HuH-7 (cell line): ENCODE results near the gene CCDC88C.
"Not testable (repeated sequence)": the region's sequence is repeated elsewhere in the genome, so short reads cannot be mapped to it uniquely, and the experiment has no call there.

Experiments
- DNase-seq: peaks from one replicate; pipeline ENCODE4 v3.0.0; 2011; ENCODE audit warnings: low spot score

CCDC88C gene, protein sequence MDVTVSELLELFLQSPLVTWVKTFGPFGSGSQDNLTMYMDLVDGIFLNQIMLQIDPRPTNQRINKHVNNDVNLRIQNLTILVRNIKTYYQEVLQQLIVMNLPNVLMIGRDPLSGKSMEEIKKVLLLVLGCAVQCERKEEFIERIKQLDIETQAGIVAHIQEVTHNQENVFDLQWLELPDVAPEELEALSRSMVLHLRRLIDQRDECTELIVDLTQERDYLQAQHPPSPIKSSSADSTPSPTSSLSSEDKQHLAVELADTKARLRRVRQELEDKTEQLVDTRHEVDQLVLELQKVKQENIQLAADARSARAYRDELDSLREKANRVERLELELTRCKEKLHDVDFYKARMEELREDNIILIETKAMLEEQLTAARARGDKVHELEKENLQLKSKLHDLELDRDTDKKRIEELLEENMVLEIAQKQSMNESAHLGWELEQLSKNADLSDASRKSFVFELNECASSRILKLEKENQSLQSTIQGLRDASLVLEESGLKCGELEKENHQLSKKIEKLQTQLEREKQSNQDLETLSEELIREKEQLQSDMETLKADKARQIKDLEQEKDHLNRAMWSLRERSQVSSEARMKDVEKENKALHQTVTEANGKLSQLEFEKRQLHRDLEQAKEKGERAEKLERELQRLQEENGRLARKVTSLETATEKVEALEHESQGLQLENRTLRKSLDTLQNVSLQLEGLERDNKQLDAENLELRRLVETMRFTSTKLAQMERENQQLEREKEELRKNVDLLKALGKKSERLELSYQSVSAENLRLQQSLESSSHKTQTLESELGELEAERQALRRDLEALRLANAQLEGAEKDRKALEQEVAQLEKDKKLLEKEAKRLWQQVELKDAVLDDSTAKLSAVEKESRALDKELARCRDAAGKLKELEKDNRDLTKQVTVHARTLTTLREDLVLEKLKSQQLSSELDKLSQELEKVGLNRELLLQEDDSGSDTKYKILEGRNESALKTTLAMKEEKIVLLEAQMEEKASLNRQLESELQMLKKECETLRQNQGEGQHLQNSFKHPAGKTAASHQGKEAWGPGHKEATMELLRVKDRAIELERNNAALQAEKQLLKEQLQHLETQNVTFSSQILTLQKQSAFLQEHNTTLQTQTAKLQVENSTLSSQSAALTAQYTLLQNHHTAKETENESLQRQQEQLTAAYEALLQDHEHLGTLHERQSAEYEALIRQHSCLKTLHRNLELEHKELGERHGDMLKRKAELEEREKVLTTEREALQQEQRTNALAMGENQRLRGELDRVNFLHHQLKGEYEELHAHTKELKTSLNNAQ (N-terminal part only)

DNA sequence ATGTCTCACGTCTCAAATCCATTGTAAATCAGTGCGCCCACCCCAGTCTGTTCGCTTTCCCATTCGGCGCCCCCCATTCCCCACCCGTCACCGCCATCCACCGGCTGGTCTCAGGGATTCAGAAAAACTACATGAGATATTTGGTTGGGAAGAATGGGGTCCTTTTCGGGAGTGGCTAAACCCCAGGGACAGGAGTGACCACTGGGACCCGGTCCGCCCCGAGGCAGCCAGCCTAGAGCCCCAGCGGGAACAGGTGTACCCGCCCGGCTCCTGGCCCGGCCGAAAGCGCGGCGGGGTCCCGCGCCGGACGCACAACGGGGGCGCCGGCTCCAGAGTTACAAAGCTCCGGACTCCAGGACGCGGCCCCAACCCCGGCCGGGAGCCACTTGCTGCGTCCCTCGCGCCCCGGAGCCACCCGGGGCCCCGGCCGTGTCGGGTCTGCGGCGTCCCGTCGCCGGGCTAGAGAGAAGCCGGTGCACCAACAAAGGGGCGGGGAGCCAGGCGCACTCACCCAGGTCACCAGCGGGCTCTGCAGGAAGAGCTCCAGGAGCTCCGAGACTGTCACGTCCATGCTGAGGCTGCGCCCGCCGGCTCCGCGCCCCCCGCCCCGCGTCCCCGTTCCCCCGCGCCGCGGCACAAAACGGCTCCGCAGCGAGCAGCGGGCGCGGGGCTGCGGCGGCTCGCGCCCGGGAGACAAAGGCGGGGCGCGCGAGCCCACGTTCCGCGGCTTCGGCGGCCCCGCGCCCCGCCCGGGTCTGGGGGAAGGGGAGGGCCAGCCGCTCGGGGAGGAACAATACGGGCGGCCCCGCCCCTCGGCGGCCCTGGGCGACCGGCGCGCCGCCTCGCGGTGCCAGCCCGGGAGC lies at the start of gene CCDC88C:
CCDC88C (minus strand) TSS at position 701 of the 863 bp plus-strand sequence; CDS start at position 571, 130 bp downstream.
- no peak for DNase-seq

DNA sequence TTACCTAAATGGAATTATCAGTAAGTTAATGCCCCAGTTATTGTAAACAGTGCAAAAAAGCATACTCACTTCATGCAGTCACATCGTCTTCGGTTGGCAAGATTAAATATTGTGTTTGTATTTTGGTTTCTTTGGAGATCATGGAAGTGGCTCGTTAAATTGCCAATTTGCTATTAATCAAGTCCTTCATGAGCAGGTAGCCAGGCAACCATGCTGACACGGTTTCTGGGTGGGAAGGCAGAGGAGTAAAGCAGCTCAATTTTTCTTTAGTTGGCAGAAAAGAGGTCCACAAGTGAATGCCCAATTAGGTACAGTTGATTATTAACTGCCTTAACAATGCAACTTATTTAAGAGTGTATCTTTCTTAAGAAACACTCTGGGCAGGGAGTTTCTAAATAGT lies 48.6 kb upstream of the CCDC88C start:
- DNase-seq, result no peak

DNA sequence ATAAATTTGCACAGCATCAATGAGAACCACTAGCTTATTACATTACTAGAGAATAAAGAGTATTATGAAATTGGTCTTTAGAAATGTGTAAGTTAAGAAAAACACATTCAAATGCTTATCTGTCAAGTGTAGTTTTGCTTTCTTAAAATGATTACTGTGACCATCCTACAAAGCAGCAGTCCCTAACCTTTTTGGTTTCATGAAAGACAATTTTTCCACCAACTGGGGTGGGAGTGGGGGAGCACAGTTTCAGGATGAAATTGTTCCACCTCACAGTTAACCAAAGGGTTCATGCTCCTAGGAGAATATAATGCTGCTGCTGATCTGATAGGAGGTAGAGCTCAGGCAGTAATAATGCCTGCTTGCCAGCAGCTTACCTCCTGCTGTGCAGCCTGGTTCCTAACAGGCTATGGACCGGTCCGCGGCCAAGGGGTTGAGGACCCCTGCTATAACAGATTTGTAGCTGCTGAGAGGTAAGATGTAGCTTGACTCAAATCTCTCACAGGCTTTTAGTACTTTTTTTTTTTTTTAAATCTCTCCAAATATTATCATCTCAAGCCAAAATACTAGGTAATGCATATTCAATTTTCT lies 47.1 kb upstream of the CCDC88C start:
- no peak for DNase-seq

DNA sequence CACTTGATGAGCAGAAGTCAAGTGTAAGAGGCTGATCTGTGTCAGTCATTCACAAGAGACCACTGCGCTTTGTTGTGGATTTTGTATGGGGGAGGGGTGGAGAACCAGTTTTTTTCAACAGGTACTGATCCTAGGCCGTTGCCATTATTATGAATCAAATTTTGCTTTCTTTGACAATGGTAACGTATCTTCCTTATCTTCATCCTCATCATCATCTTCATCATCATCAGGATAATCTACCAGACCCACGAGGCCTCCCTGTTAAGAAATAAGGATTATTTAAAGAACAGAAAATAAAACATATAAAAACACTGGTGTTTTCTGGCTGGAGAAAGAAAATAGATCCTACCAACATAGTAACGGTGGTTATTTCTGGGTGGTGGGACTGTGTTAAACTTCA lies 41.0 kb upstream of the CCDC88C start:
- DNase-seq, result no peak

DNA sequence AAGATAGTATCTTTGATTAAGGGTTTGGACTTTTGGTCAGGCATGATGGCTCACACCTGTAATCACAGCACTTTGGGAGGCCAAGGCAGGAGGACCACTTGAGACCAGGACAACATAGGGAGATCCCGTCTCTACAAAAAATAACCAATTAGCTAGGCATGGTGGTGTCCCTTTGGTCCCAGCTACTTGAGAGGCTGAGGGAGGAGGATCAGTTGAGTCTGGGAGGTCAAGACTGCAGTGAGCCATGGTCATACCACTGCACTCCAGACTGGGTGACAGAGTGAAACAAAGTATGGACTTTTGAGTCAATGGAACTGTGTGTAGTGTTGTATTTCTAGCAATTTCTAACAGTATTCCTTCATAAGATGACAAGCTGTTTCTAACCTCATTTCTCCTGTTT lies 38.7 kb upstream of the CCDC88C start:
- no peak for DNase-seq

- DNase-seq, result no peak
These were observed 37.0 kb upstream of the CCDC88C start for GRCh38 chr14:91454580-91454979.

DNA sequence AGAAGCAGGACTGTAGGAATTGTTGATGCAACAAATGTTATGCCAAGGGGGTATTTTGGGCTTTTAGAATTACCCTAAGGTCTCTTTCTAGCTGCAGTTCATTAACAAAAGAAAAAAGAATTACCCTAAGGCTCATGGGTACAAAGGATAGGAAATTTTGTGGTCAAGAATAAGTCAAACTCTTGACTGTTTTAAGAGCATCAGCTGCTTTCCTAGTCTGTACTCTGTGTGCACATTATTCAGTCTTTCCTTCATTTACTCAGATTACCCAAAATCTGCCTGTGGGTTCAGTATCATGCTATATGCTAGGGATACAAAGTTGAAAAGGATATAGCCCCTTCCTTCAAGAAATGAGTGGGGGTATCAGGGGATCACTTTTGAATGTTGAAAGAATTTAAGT lies 36.5 kb upstream of the CCDC88C start:
- DNase-seq, result no peak

- no peak for DNase-seq
These were observed 36.1 kb upstream of the CCDC88C start for GRCh38 chr14:91453744-91454143.

DNA sequence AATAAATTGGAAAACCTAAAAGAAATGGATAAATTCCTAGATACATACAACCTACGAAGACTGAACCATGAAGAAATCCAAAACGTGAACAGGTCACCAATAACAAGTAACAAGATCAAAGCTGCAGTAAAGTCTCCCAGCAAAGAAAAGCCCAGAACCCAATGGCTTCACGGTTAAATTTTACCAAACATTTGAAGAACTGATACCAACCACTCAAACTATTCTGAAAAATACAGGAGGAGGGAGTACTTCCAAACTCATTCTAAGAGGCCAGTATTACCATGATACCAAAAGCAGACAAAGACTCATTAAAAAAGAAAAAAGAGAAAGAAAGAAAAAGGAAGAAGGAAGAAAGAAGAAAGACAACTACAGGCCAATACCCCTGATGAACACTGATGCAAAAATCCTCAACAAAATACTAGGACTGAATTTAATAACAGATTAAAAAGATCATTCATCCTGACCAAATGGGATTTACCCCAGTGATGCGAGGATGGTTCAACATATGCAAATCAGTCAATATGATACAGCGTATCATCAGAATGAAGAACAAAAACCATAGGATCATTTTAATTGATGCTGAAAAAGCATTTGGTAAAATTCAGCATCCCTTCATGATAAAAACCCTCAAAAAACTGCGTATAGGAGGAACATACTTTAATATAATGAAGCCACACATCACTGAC lies 26.9 kb upstream of the CCDC88C start:
- no peak for DNase-seq

DNA sequence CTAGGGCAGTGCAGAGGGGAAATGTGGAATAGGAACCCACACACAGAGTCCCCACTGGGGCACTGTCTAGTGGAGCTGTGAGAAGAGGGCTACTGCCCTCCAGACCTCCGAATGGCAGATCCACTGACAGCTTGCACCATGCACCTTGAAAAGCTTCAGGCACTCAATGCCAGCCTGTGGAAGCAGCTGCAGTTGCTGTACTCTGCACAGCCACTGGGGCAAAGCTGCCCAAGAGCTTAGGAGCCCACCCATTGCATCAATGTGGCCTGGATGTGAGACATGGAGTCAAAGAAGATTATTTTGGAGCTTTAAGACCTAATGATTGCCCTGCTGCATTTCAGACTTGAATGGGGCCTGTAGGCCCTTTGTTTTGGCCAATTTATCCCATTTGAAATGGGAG lies 21.7 kb upstream of the CCDC88C start:
- no peak for DNase-seq

DNA sequence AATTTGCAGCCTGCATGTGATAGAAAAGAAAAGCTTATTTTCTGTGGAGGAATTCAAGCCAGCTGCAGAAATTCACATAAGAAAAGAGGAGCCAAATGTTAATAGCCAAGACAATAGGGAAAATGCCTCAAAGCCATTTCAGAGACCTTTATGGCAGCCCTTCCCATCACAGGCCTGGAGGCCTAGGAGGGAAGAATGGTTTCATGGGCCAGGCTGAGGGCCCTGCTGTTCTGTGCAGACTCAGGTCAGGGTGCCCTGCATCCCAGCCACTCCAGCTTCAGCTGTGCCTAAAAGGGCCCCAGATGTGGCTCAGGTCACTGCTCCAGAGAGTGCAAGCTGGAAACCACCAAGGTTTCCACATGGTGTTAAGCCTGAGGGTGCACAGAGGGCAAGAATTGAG lies 21.2 kb upstream of the CCDC88C start:
- DNase-seq, result no peak

- not testable (repeated sequence) for DNase-seq
These were observed 18.6 kb upstream of the CCDC88C start for GRCh38 chr14:91436266-91436665.

- no peak for DNase-seq
These were observed 11.8 kb upstream of the CCDC88C start for GRCh38 chr14:91429385-91429784.

DNA sequence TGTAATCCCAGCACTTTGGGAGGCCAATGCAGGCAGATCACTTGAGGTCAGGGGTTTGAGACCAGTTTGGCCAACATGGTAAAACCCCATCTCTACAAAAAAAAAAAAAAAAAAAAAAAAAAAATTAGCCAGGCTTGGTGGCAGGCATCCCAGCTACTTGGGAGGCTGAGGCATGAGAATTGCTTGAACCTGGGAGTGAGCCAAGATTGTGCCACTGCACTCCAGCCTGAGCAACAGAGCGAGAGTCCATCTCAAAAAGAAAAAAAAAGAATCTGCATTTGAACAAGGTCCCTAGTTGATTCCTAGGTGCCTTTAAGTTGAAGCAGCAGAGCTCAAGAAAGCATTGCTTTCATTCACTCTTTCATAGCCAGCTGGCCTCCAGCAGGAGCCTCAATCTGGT lies 11.3 kb upstream of the CCDC88C start:
- DNase-seq, result not testable (repeated sequence)

DNA sequence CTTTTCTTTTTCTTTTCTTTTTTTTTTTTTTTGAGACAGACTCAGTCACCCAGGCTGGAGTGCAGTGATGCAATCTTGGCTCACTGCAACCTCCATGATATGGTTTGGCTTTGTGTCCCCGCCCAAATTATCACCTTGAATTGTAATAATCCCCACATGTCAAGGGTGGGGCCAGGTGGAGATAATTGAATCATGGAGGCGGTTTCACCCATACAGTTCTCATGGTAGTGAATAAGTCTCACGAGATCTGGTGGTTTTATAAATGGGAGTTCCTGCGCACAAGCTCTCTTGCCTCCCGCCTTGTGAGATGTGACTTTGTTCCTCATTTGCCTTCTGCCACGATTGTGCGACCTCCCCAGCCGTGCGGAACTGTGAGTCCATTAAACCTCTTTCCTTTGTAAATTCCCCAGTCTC lies 7.9 kb upstream of the CCDC88C start:
- DNase-seq, result not testable (repeated sequence)

- no peak for DNase-seq
These were observed 7.4 kb upstream of the CCDC88C start for GRCh38 chr14:91424813-91425530.

DNA sequence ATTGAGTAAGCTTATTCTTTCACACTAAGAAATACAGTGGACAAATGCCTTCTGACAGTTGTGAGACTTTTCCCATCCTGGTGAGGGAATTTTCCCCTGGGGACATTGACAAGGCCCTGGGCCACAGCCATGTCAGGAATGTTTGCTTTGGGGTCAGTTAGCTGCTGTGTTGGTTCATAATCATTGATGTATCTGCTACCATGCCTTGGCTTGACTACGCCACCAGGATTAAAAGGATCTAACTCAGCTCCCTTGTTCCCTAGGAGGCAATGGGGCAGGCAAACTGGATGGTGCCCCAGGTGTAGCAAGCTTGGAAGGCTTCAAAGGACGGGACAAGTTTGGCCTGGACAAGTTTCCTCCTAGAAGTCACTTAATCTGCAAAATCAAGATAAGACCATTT lies 3.1 kb upstream of the CCDC88C start:
- DNase-seq, result no peak

- no peak for DNase-seq
These were observed 1.8 kb upstream of the CCDC88C start for GRCh38 chr14:91419451-91419850.

DNA sequence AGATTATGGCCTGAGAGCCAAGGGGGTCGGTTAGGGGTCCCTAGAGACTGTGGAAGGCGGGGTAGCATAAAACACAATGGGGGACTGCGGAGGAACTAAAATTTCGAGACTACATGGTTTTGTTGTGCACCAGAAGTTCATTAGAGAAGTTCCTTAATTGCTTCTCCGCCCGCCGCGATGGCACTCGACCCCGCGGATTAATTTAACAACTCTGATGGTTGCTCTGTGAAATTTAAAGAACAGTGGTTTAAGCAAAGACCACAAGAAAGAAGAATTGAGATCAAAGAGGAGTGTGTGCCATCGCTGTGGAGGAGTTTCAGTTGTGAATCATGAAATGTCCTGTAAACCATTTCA lies 1.4 kb upstream of the CCDC88C start:
- DNase-seq, result no peak
